Measurements from ENCODE around the gene YIPF4. TPM values are rescaled to one million over a fixed set of nuclear protein-coding genes. Genes with fewer than 3 reads are reported as not detected.

The YIPF4 gene
- polyA plus RNA-seq, 1 of the 3 experiments (the other 2 are of a cell fraction), result 3.5 TPM

DNA sequence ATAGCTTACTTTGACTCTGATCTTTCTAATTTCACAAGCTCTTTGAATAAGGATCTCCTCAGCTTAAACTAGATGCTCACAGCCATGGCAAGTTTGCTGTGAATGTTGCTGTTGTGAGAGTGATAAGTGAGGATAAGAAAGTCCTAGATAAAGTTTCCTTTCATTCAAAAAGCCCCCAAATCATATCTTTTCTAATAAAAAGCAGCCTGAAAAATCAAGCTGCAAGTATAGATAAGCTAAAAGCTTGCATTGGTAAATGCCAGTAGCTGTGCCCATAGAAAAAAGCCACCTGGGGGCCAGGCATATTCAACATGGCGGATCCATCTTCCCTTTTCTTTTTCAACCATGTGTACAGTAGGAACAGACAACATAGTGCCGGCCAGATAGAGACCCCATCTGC, 17.3 kb upstream of the YIPF4 start:
- Histone ChIP-seq H3K4me3 (ENCODE audit: low read depth in 2 of 2, low read length in 1 of 2) (no peak overlapping the region), H3K9me3 (no peaks in the 10 kb centered on the region), H3K4me1 (ENCODE audit: control insufficient read depth in 1 of 2, insufficient read depth in 2 of 2, low read depth in 1 of 2, low read length in 1 of 2) (no peaks in the 10 kb centered on the region), H3F3A (replicated peaks; ENCODE audit: insufficient read depth) (no peaks in the 10 kb centered on the region), H4K20me1 (ENCODE audit: insufficient read depth) (no peaks in the 10 kb centered on the region), H3K4me2 (no peak overlapping the region), H3K27ac (ENCODE audit: low read depth in 2 of 2, low read length in 1 of 2) (no peak overlapping the region), H3K27me3 (ENCODE audit: insufficient read depth) (no peaks in the 10 kb centered on the region), H2AFZ (ENCODE audit: low read depth) (peak overlapping the region; percentile 54; the same call in 1 of the 2 replicates), H3K79me2 (ENCODE audit: insufficient read depth) (no peaks in the 10 kb centered on the region), H3K9ac (no peak overlapping the region), H3K36me3 (replicated peaks in 1 of 2; ENCODE audit: control insufficient read depth in 1 of 2, insufficient read depth in 2 of 2, low read length in 1 of 2) (no peaks in the 10 kb centered on the region), H3K9me2 (no peaks in the 10 kb centered on the region)
- TF ChIP-seq ELF1 (IDR thresholded peaks at IDR 0.05), result no peak
- no peak for TF ChIP-seq FOSL2 (IDR thresholded peaks at IDR 0.05; ENCODE audit: borderline replicate concordance, low read depth)
- TF ChIP-seq TEAD4 (IDR thresholded peaks at IDR 0.05; ENCODE audit: borderline replicate concordance, insufficient read depth), result no peak
- no peak for TF ChIP-seq MEF2A (IDR thresholded peaks at IDR 0.05; ENCODE audit: borderline replicate concordance, low read depth)
- ChIA-PET CTCF (no interaction called here), POLR2A (no interaction called here)
- 69% methylated on average over 2 of the region's 2 CpGs for WGBS (ENCODE audit: low lambda C conversion rate)
- DNase-seq, result no peak

DNA sequence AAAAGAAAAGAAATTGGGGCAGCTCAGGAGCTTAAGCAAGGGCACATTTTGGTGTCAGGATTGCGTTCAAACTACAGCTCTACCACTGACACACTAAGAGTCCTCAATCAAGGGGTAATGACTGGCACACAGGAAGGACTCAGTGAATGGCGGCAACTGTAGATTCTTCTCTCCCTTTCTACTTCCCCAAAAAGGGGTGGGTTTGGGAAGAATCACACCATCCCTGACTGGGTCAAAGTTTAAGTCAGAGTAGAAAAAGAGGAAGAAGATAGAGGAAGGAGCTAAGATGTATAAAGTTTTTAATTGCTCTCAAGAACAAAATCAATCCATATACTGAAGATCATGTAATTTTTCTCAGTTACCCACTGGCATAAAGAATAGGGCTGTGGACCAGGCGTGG, 15.6 kb upstream of the YIPF4 start:
- Histone ChIP-seq H3K27me3 (ENCODE audit: insufficient read depth) (no peaks in the 10 kb centered on the region), H3K27ac (ENCODE audit: low read depth in 2 of 2, low read length in 1 of 2) (no peak overlapping the region), H3K9me2 (no peaks in the 10 kb centered on the region), H3K79me2 (ENCODE audit: insufficient read depth) (no peaks in the 10 kb centered on the region), H3K9me3 (no peaks in the 10 kb centered on the region), H3K4me1 (ENCODE audit: control insufficient read depth in 1 of 2, insufficient read depth in 2 of 2, low read depth in 1 of 2, low read length in 1 of 2) (no peaks in the 10 kb centered on the region), H3K36me3 (replicated peaks in 1 of 2; ENCODE audit: control insufficient read depth in 1 of 2, insufficient read depth in 2 of 2, low read length in 1 of 2) (no peaks in the 10 kb centered on the region), H4K20me1 (ENCODE audit: insufficient read depth) (no peaks in the 10 kb centered on the region), H2AFZ (ENCODE audit: low read depth) (no peak overlapping the region), H3K4me2 (no peak overlapping the region), H3K9ac (no peak overlapping the region), H3F3A (replicated peaks; ENCODE audit: insufficient read depth) (no peaks in the 10 kb centered on the region), H3K4me3 (ENCODE audit: low read depth in 2 of 2, low read length in 1 of 2) (no peak overlapping the region)
- WGBS (ENCODE audit: low lambda C conversion rate), result 79% methylated on average over 3 of the region's 3 CpGs
- ChIA-PET CTCF (no interaction called here), POLR2A (no interaction called here)
- TF ChIP-seq, protein P1, sequence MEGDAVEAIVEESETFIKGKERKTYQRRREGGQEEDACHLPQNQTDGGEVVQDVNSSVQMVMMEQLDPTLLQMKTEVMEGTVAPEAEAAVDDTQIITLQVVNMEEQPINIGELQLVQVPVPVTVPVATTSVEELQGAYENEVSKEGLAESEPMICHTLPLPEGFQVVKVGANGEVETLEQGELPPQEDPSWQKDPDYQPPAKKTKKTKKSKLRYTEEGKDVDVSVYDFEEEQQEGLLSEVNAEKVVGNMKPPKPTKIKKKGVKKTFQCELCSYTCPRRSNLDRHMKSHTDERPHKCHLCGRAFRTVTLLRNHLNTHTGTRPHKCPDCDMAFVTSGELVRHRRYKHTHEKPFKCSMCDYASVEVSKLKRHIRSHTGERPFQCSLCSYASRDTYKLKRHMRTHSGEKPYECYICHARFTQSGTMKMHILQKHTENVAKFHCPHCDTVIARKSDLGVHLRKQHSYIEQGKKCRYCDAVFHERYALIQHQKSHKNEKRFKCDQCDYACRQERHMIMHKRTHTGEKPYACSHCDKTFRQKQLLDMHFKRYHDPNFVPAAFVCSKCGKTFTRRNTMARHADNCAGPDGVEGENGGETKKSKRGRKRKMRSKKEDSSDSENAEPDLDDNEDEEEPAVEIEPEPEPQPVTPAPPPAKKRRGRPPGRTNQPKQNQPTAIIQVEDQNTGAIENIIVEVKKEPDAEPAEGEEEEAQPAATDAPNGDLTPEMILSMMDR (IDR thresholded peaks at IDR 0.05), result no peak
- TF ChIP-seq ELF1 (IDR thresholded peaks at IDR 0.05) (no peak), RFX5 (IDR thresholded peaks at IDR 0.05; ENCODE audit: low read length) (no peak)
- DNase-seq, result no peak

DNA sequence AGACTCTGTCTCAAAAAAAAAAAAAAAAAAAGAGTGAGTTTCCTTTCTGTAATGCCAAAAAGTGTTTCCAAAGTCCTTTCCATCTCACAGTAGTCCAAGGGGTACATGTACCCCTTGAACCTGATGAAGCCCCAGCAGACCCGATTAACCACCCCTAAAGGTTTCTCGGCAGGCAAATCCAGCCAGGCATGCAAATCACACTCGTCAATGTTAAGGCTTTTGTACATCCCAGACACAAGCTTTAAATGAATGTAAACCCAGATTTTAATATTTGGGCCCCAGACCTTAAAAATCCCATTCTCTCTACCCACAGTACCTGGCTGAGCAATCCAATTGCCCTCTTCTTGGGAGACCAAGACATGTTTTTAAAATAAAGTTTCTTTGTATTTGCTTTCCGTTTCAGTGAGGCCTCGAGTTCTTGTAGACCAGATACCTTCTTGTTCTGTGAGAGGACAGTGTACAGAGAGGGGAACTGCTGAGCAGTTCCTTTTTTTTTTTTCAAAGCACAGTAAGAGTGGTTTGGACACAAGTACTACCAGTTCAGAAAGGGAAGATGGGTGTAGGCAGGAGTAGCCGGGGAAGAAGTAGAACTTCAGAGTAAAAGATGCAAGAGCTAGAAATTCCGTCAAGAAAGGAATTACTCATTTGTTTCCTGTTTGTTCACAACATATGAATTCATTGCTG, 13.1 kb upstream of the YIPF4 start, which contains the start of gene NLRC4:
Gene NLRC4, minus strand, starts transcription at position 465 of the 684 bp plus-strand sequence. CDS start 8,111 bp downstream, outside the sequence.
- H3K4me2 ChIP-seq, result no peak within 1 kb of the TSS
- no peaks in the 10 kb centered on the region for H3K9me2 ChIP-seq
- no peak within 1 kb of the TSS for H3K9ac ChIP-seq
- H3K9me3 ChIP-seq, result no peaks in the 10 kb centered on the region
- H3F3A ChIP-seq (replicated peaks; ENCODE audit: insufficient read depth), result no peaks in the 10 kb centered on the region
- TF ChIP-seq RFX5 (IDR thresholded peaks at IDR 0.05; ENCODE audit: low read length), result no peak
- TF ChIP-seq TEAD4 (IDR thresholded peaks at IDR 0.05; ENCODE audit: borderline replicate concordance, insufficient read depth), result no peak
- no peak for TF ChIP-seq RXRA (IDR thresholded peaks at IDR 0.05; ENCODE audit: borderline replicate concordance, low read depth)
- no peak for TF ChIP-seq JUND (IDR thresholded peaks at IDR 0.05)
- TF ChIP-seq NRF1 (IDR thresholded peaks at IDR 0.05; ENCODE audit: low read depth, low read length), result no peak
- TF ChIP-seq CHD2 (IDR thresholded peaks at IDR 0.05; ENCODE audit: low read length, partially characterized antibody), result no peak
- no peak for TF ChIP-seq TAF1 (IDR thresholded peaks at IDR 0.05; ENCODE audit: borderline replicate concordance, low read depth, low read length)
- no peak for TF ChIP-seq MXI1 (IDR thresholded peaks at IDR 0.05; ENCODE audit: low read depth, low read length)
- no peak for TF ChIP-seq MEF2A (IDR thresholded peaks at IDR 0.05; ENCODE audit: borderline replicate concordance, low read depth)
- TF ChIP-seq, protein P2, sequence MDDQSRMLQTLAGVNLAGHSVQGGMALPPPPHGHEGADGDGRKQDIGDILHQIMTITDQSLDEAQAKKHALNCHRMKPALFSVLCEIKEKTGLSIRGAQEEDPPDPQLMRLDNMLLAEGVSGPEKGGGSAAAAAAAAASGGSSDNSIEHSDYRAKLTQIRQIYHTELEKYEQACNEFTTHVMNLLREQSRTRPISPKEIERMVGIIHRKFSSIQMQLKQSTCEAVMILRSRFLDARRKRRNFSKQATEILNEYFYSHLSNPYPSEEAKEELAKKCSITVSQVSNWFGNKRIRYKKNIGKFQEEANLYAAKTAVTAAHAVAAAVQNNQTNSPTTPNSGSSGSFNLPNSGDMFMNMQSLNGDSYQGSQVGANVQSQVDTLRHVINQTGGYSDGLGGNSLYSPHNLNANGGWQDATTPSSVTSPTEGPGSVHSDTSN (IDR thresholded peaks at IDR 0.05), result no peak
- TF ChIP-seq, protein P3, sequence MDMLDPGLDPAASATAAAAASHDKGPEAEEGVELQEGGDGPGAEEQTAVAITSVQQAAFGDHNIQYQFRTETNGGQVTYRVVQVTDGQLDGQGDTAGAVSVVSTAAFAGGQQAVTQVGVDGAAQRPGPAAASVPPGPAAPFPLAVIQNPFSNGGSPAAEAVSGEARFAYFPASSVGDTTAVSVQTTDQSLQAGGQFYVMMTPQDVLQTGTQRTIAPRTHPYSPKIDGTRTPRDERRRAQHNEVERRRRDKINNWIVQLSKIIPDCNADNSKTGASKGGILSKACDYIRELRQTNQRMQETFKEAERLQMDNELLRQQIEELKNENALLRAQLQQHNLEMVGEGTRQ (IDR thresholded peaks at IDR 0.05; ENCODE audit: borderline replicate concordance, low read depth, low read length), result no peak
- TF ChIP-seq POLR2AphosphoS5 (IDR thresholded peaks at IDR 0.05; ENCODE audit: low read depth, low read length), result no peak
- no peaks in the 10 kb centered on the region for H3K27me3 ChIP-seq (ENCODE audit: insufficient read depth)
- peak within 1 kb of the TSS; percentile 20 for H2AFZ ChIP-seq (ENCODE audit: low read depth)
- H3K79me2 ChIP-seq (ENCODE audit: insufficient read depth), result no peaks in the 10 kb centered on the region
- no peaks in the 10 kb centered on the region for H3K36me3 ChIP-seq (replicated peaks in 1 of 2; ENCODE audit: control insufficient read depth in 1 of 2, insufficient read depth in 2 of 2, low read length in 1 of 2)
- DNase-seq, result no peak
- WGBS (ENCODE audit: low lambda C conversion rate), result 68% methylated on average over 7 of the region's 7 CpGs
- ChIA-PET CTCF (interaction anchor here (0.6 to 1.3 kb wide), 3 partner anchors 8 to 44 kb away, joined by 3 to 4 read pairs (median 3); no protein-coding TSS in a partner anchor), POLR2A (no interaction called here)
- no peak within 1 kb of the TSS for H3K27ac ChIP-seq (ENCODE audit: low read depth in 2 of 2, low read length in 1 of 2)
- no peaks in the 10 kb centered on the region for H3K4me1 ChIP-seq (ENCODE audit: control insufficient read depth in 1 of 2, insufficient read depth in 2 of 2, low read depth in 1 of 2, low read length in 1 of 2)
- H3K4me3 ChIP-seq (ENCODE audit: low read depth in 2 of 2, low read length in 1 of 2), result no peak within 1 kb of the TSS
- no peaks in the 10 kb centered on the region for H4K20me1 ChIP-seq (ENCODE audit: insufficient read depth)

Data from SK-N-SH (cell line).